ENCODE results near the gene GPR137. TPM values are rescaled to one million over a fixed set of nuclear protein-coding genes. Genes with fewer than 3 reads are reported as not detected.
"Not testable (repeated sequence)": the region's sequence is repeated elsewhere in the genome, so short reads cannot be mapped to it uniquely, and the experiment has no call there.

GPR137 gene
- total and polyA plus RNA-seq, 5 donors, result 31.3 to 41.7 (median 35.8) TPM

DNA sequence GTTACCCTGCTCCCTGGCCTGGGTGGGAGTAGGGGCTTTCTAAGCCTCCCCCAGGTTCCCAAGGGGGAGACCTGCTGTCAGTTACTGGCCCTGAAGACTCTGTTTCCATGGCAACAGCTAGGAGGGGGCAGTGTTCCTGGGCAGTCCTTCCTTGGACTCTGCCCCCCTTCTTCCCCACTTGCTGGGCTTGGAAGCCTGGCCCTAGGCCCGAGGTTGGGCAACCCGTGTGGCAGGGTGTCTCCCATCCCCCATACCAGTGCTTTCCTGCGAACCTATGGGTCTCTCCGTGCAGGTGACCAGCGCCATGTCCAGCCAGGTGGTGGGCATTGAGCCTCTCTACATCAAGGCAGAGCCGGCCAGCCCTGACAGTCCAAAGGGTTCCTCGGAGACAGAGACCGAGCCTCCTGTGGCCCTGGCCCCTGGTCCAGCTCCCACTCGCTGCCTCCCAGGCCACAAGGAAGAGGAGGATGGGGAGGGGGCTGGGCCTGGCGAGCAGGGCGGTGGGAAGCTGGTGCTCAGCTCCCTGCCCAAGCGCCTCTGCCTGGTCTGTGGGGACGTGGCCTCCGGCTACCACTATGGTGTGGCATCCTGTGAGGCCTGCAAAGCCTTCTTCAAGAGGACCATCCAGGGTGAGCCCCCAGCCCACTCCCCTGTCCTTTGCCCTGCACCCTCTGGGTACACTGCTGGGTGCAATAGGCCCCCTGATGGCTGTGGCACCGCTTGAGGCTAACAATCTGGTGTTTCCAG, 21.4 kb downstream of the GPR137 start:
- peak in 2 of 3 donors; percentile 43 to 77 for DNase-seq
- peak overlapping the region; percentile 36 for H3K27ac ChIP-seq (ENCODE audit: low read length)

DNA sequence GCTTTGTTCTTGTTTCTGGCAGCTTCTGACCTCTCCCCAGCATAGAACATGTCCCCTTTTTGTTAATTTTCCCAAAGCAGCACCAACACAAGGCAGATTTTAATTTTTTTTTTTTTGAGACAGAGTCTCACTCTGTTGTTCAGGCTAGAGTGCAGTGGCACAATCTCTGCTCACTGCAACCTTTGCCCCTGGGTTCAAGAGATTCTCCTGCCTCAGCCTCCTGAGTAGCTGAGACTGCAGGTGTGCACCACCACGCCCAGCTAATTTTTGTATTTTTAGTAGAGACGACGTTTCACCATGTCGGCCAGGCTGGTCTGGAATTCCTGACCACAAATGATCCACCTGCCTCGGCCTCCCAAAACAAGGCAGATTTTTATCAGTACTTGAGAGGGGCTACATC, 22.1 kb downstream of the GPR137 start:
- ATAC-seq, result not testable (repeated sequence)

More for the DNA sequence above, 21.4 kb downstream of the GPR137 start:
- Histone ChIP-seq H3K27me3 (ENCODE audit: control insufficient read depth, insufficient read depth) (no peaks in the 10 kb centered on the region), H3K4me1 (ENCODE audit: control insufficient read depth, insufficient read depth, low read length) (peaks cover 8% of the 10 kb centered on the region), H3K9me3 (ENCODE audit: control insufficient read depth, low read length) (no peaks in the 10 kb centered on the region), H3K4me3 (ENCODE audit: low read length) (peak overlapping the region; percentile 59)
- intact Hi-C loops (cut with DNase I), result no loop called here
- no peak for ATAC-seq
- whole genome bisulfite sequencing, result 75% methylated on average over 15 of the region's 15 CpGs

DNA sequence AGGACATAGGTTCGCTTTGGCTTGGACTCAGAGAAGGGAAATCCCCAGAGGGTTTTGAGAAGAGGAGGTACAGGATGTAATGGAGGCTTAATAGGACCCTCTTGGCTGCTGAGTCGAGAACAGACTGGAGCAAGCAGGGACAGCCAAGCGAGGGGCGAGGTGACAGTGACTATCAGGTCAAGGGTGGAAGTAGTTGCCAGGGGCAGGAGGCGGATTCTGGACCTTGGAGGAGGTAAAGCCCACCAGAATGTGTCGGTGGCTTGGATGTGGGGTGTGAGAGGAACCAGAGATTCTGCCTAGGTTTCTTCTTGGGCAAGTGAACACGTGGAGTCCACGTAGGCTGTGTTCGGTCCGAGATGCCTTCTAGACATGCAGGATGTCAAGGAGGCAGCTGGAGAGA, 27.3 kb downstream of the GPR137 start:
- Histone ChIP-seq H3K4me3 (ENCODE audit: low read length) (no peak overlapping the region), H3K9me3 (ENCODE audit: control insufficient read depth, low read length) (no peaks in the 10 kb centered on the region), H3K4me1 (ENCODE audit: control insufficient read depth, insufficient read depth, low read length) (no peaks in the 10 kb centered on the region), H3K27ac (ENCODE audit: low read length) (no peak overlapping the region), H3K27me3 (ENCODE audit: control insufficient read depth, insufficient read depth) (no peaks in the 10 kb centered on the region)
- WGBS, result 88% methylated on average over 10 of the region's 10 CpGs
- DNase-seq, result peak in 2 of 3 donors; percentile 33 to 39
- no peak for ATAC-seq
- intact Hi-C loops (cut with DNase I), result no loop called here

More for the DNA sequence above, 22.1 kb downstream of the GPR137 start:
- H3K4me1 ChIP-seq (ENCODE audit: control insufficient read depth, insufficient read depth, low read length); H3K27me3 ChIP-seq (ENCODE audit: control insufficient read depth, insufficient read depth); H3K4me3 ChIP-seq (ENCODE audit: low read length); DNase-seq; H3K9me3 ChIP-seq (ENCODE audit: control insufficient read depth, low read length); H3K27ac ChIP-seq (ENCODE audit: low read length); intact Hi-C loops (cut with DNase I): not testable (repeated sequence)
- WGBS, result 90% methylated on average over 5 of the region's 5 CpGs

DNA sequence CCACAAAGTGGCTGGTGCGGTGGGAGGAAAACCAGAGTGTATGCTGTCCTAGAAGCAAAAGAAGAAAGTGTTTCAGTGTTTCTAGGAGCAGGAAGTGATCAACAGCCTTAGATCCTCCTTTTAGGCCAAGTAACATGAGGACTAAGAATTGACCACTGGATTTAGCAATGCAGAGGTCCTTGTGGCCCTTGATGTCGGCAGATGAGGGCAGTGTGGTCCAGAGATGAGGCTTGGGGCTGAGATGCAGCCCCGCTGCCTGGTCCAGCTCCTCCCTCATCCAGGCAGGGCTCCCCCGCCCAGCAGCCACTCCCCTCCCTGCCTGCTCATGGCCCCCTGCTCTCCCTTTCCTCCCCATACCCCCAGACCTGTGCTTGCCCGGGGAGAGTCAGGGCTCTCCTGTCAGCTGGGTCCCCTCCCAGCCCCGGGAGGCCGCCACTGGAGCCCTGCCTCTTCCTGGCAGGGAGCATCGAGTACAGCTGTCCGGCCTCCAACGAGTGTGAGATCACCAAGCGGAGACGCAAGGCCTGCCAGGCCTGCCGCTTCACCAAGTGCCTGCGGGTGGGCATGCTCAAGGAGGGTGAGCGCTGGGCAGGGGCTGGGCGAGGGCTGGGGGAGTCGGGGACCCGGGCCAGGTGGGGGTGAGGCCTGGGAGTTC, 28.0 kb downstream of the GPR137 start:
- Histone ChIP-seq H3K27ac (ENCODE audit: low read length) (peak overlapping the region; percentile 10), H3K27me3 (ENCODE audit: control insufficient read depth, insufficient read depth) (no peaks in the 10 kb centered on the region), H3K9me3 (ENCODE audit: control insufficient read depth, low read length) (no peaks in the 10 kb centered on the region), H3K4me3 (ENCODE audit: low read length) (no peak overlapping the region), H3K4me1 (ENCODE audit: control insufficient read depth, insufficient read depth, low read length) (no peaks in the 10 kb centered on the region)
- 56% methylated on average over 18 of the region's 18 CpGs for WGBS
- intact Hi-C loops (cut with DNase I), result no loop called here
- DNase-seq, result peak; percentile 84 to 92 (median 89)
- ATAC-seq, result peak; percentile 5 to 19

DNA sequence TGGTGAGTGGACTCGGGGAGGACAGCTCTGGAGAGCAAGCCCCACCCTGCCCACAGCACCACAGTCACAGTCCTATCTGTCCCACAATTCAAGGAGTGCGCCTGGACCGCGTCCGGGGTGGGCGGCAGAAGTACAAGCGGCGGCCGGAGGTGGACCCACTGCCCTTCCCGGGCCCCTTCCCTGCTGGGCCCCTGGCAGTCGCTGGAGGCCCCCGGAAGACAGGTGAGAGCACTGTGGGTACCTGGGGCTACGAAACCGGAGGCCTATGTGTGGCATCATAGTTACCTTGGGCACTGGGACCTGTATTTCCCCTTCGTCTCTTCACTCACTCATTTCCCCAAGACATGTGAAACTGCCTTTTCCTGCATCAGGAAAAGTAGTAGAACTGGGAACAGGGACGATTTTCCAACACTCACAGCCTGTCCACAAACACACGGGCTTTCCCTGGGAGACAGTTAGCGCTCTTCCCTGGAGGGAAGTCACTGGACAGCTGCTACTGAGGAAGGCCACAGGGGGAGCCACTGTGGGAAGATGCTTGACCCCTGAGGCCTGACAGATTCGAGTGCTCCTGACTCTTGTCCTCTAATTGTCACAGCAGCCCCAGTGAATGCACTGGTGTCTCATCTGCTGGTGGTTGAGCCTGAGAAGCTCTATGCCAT, 28.6 kb downstream of the GPR137 start:
- ATAC-seq (no peak), DNase-seq (peak in 1 of 3 donors; percentile 38)
- H3K27ac ChIP-seq (ENCODE audit: low read length), result peak overlapping the region; percentile 10
- 69% methylated on average over 19 of the region's 19 CpGs for WGBS
- H3K27me3 ChIP-seq (ENCODE audit: control insufficient read depth, insufficient read depth), result no peaks in the 10 kb centered on the region
- no peaks in the 10 kb centered on the region for H3K9me3 ChIP-seq (ENCODE audit: control insufficient read depth, low read length)
- no peak overlapping the region for H3K4me3 ChIP-seq (ENCODE audit: low read length)
- intact Hi-C loops (cut with DNase I), result no loop called here
- no peaks in the 10 kb centered on the region for H3K4me1 ChIP-seq (ENCODE audit: control insufficient read depth, insufficient read depth, low read length)

DNA sequence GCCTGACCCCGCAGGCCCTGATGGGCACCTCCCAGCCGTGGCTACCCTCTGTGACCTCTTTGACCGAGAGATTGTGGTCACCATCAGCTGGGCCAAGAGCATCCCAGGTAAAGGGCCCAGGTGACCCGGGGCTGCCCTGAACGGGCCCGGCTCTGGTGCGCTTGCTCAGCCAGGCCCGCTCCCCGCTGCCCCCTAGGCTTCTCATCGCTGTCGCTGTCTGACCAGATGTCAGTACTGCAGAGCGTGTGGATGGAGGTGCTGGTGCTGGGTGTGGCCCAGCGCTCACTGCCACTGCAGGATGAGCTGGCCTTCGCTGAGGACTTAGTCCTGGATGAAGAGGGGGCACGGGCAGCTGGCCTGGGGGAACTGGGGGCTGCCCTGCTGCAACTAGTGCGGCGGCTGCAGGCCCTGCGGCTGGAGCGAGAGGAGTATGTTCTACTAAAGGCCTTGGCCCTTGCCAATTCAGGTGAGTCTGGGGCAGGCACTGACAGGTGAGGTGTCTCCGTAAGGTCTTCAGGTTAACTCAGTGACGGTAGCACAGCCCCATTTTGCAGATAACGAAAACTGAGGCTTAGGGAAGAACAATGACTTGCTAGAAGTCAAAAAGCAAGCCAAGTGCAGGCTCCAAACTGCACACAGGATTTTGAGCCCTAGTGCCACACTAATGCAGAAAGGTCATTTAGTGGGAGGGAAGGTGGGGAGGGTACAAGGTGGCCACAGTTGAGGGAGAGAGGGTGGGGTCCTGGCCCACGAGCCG, 29.3 kb downstream of the GPR137 start:
- Histone ChIP-seq H3K27ac (ENCODE audit: low read length) (no peak overlapping the region), H3K4me3 (ENCODE audit: low read length) (no peak overlapping the region), H3K4me1 (ENCODE audit: control insufficient read depth, insufficient read depth, low read length) (no peaks in the 10 kb centered on the region), H3K27me3 (ENCODE audit: control insufficient read depth, insufficient read depth) (no peaks in the 10 kb centered on the region), H3K9me3 (ENCODE audit: control insufficient read depth, low read length) (no peaks in the 10 kb centered on the region)
- intact Hi-C loops (cut with DNase I), result no loop called here
- no peak for ATAC-seq
- 88% methylated on average over 24 of the region's 24 CpGs for WGBS
- peak in 2 of 3 donors; percentile 60 to 68 for DNase-seq

DNA sequence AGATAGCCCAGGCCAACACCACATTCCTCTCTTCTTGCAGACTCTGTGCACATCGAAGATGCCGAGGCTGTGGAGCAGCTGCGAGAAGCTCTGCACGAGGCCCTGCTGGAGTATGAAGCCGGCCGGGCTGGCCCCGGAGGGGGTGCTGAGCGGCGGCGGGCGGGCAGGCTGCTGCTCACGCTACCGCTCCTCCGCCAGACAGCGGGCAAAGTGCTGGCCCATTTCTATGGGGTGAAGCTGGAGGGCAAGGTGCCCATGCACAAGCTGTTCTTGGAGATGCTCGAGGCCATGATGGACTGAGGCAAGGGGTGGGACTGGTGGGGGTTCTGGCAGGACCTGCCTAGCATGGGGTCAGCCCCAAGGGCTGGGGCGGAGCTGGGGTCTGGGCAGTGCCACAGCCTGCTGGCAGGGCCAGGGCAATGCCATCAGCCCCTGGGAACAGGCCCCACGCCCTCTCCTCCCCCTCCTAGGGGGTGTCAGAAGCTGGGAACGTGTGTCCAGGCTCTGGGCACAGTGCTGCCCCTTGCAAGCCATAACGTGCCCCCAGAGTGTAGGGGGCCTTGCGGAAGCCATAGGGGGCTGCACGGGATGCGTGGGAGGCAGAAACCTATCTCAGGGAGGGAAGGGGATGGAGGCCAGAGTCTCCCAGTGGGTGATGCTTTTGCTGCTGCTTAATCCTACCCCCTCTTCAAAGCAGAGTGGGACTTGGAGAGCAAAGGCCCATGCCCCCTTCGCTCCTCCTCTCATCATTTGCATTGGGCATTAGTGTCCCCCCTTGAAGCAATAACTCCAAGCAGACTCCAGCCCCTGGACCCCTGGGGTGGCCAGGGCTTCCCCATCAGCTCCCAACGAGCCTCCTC, 30.2 kb downstream of the GPR137 start:
- intact Hi-C loops (cut with DNase I); H3K27ac ChIP-seq (ENCODE audit: low read length); H3K9me3 ChIP-seq (ENCODE audit: control insufficient read depth, low read length); H3K4me1 ChIP-seq (ENCODE audit: control insufficient read depth, insufficient read depth, low read length); DNase-seq; ATAC-seq; H3K4me3 ChIP-seq (ENCODE audit: low read length); H3K27me3 ChIP-seq (ENCODE audit: control insufficient read depth, insufficient read depth): not testable (repeated sequence)
- WGBS, result 71% methylated on average over 25 of the region's 25 CpGs

DNA sequence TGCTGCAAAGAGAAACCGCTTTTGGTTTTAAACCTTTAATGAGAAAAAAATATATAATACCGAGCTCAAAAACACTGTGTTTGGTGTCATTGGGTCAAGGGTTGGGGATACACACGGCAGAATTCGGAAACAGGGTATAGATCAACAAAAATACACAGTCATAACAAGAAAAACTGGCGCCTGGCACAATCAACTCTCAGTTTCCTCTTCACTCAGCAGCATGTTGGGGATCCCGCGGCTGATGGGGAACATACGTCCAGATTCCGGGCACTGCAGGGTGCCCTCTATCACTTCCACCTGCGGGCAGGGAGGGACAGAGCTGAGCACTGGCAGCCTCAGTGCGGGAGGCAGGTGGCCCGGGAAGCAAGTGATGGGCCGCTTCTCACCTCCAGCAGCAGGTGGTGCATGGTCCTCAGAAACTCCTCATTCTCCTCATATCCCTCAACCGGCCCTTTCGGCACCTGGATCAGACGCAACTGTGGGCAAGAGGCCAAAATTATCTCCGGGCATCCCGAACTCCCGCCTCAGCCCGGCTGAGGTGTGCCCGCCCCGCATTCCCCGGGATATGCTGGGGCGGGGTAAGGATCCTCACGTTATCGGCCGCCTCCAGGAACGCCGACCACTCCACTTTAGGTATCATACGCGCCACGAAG, 31.1 kb downstream of the GPR137 start:
- Histone ChIP-seq H3K4me3 (ENCODE audit: low read length) (peak overlapping the region; percentile 82), H3K4me1 (ENCODE audit: control insufficient read depth, insufficient read depth, low read length) (no peaks in the 10 kb centered on the region), H3K27ac (ENCODE audit: low read length) (peak overlapping the region; percentile 98), H3K27me3 (ENCODE audit: control insufficient read depth, insufficient read depth) (no peaks in the 10 kb centered on the region), H3K9me3 (ENCODE audit: control insufficient read depth, low read length) (no peaks in the 10 kb centered on the region)
- intact Hi-C loops (cut with DNase I), result no loop called here
- WGBS, result 8% methylated on average over 32 of the region's 32 CpGs
- ATAC-seq (no peak), DNase-seq (no peak)

DNA sequence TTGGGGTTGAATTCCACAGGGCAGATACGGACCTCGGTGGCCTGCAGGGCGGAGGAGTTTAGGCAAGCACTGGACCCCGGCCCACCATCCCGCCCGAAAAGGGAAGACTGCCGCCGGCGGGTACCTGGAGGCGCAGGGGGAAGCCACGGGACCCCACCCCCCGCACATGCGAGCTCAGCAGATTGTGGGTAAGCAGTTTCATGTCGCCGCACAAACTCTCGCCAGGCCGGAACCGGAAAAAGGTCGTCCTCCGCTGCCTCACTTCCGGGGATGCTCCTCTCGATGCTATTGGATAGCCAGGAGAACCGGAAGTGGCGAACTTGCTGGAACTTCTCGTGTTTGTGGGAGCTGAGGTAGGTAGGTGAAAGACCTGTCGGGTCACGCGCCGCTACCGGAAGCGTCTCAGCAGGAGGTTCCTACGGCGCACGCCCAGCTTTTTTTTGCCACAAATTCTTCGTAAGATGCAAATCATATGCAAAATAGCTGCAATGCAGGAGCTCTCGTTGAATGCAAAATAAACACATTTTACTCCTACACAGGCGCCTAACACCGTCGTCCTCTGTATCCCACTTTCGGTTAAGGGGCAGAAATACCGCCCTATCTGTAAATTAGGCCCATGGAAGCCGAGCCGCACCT, 31.8 kb downstream of the GPR137 start, which contains the start of gene TRMT112:
Gene TRMT112, minus strand, starts transcription at position 235 of the 636 bp plus-strand sequence. Its CDS starts 33 bp downstream, at position 202.
- peak within 1 kb of the TSS; percentile 98 for H3K27ac ChIP-seq (ENCODE audit: low read length)
- peak within 1 kb of the TSS; percentile 82 for H3K4me3 ChIP-seq (ENCODE audit: low read length)
- intact Hi-C loops (cut with DNase I), result no loop called here
- under 1% methylated on average over 43 of the region's 43 CpGs for WGBS
- ATAC-seq (peak; percentile 85 to 86), DNase-seq (peak; percentile 96 to 97 (median 96))
- no peaks in the 10 kb centered on the region for H3K9me3 ChIP-seq (ENCODE audit: control insufficient read depth, low read length)
- H3K4me1 ChIP-seq (ENCODE audit: control insufficient read depth, insufficient read depth, low read length), result no peaks in the 10 kb centered on the region
- no peaks in the 10 kb centered on the region for H3K27me3 ChIP-seq (ENCODE audit: control insufficient read depth, insufficient read depth)

Measured in right cardiac atrium (tissue), 5 donors.